ENCODE measurements around the gene SDHA.

DNA sequence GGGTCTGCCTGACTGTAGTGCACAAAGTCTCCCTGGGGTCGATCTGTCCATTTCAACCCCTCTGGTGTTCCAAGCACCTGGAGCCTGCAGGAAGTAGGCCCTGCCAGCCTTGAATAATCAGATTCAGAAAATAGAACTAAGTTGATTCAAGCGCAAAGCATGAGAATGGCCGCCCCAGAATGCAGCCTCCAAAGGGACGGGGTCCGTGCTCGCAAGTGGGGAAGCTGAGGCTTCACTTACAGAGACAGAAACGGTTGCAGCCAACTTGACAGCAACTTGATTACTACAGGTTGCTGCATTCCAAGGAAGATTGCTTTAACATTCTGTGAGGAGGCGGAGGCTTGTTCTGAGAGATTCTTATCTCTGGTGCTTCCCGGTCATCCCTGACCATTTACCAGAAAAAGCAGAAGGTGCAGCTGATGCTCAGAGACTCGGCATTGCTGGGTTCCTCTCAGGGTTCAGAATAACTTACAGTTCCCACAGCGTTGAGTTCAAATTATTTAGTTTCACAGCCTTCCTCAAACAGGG, 41.8 kb upstream of the SDHA start:
- TF ChIP-seq, protein P1, sequence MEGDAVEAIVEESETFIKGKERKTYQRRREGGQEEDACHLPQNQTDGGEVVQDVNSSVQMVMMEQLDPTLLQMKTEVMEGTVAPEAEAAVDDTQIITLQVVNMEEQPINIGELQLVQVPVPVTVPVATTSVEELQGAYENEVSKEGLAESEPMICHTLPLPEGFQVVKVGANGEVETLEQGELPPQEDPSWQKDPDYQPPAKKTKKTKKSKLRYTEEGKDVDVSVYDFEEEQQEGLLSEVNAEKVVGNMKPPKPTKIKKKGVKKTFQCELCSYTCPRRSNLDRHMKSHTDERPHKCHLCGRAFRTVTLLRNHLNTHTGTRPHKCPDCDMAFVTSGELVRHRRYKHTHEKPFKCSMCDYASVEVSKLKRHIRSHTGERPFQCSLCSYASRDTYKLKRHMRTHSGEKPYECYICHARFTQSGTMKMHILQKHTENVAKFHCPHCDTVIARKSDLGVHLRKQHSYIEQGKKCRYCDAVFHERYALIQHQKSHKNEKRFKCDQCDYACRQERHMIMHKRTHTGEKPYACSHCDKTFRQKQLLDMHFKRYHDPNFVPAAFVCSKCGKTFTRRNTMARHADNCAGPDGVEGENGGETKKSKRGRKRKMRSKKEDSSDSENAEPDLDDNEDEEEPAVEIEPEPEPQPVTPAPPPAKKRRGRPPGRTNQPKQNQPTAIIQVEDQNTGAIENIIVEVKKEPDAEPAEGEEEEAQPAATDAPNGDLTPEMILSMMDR (IDR thresholded peaks at IDR 0.05), result no peak
- no peak for TF ChIP-seq POLR2A (IDR thresholded peaks at IDR 0.05)
